Measurements from ENCODE around the gene ZNF557. TPM values are rescaled to one million over a fixed set of nuclear protein-coding genes. Genes with fewer than 3 reads are reported as not detected.

The ZNF557 gene
- total and polyA plus RNA-seq, 10 of the 15 experiments (the other 5 are each of a cell fraction or from before 2014, with no cell fraction given): 3.9 to 12.1 (median 9.0) TPM

DNA sequence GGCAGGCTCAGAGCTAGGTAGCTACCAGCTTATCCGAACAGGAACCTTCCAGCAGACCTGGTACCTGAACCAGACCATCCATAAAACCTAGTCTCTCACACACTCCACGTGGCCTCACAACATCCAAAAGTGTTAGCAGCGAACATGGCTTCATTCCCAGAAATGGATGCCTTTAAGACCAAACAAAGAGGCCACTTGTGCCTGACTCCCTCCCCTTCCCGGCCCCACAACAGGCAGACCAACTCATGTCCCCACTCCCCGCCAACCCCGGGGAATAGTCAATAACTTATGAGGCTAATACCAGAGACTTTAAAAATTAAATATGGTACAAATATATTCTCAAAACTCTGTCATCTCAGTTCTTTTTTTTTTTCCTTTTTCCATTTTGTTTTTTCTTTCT is 46.2 kb downstream of the ZNF557 start:
- no peak overlapping the region for H3K4me2 ChIP-seq (ENCODE audit: control insufficient read depth, insufficient read depth)
- CTCF ChIA-PET: no interaction called here
- no peaks in the 10 kb centered on the region for H3K9me3 ChIP-seq (replicated peaks; ENCODE audit: control insufficient read depth, insufficient read depth, low read length)
- H3K27ac ChIP-seq (ENCODE audit: control insufficient read depth, insufficient read depth): no peak overlapping the region
- H4K20me1 ChIP-seq (ENCODE audit: control insufficient read depth, insufficient read depth): no peaks in the 10 kb centered on the region
- BruUV-seq (replicated peaks): no TSS peak
- H3K9ac ChIP-seq (ENCODE audit: control insufficient read depth, insufficient read depth, low read length): no peak overlapping the region
- intact Hi-C loops (cut with micrococcal nuclease; ENCODE audit: unreplicated experiment): no loop called here
- peaks cover 15 to 18% of the 10 kb centered on the region in 2 experiments for H3K36me3 ChIP-seq (ENCODE audit: control insufficient read depth in 2 of 2, insufficient read depth in 2 of 2, low read length in 1 of 2)
- ATAC-seq (no peak), FAIRE-seq (no peak), DNase-seq (ENCODE audit: low read depth, low spot score) (no peak)
- no peaks in the 10 kb centered on the region for H3K27me3 ChIP-seq (replicated peaks in 1 of 2; ENCODE audit: control insufficient read depth in 2 of 2, insufficient read depth in 2 of 2, low read length in 1 of 2)
- H3K4me3 ChIP-seq: no peak overlapping the region
- H3K4me1 ChIP-seq (ENCODE audit: control insufficient read depth, insufficient read depth, low read length): no peaks in the 10 kb centered on the region
- POLR2A ChIA-PET: interaction anchor here (0.6 kb wide), 1 partner anchor 153 kb away, joined by 9 read pairs; no protein-coding TSS in a partner anchor
- SMC1A ChIA-PET (ENCODE audit: uncharacterized antibody, unreplicated experiment): interaction anchor here (1.0 kb wide), 1 partner anchor 173 kb away, joined by 3 read pairs; no protein-coding TSS in a partner anchor
- RAD21 ChIA-PET (ENCODE audit: unreplicated experiment): no interaction called here
- in situ Hi-C loops (cut with MboI): no loop called here
- H2AFZ ChIP-seq (ENCODE audit: control insufficient read depth, low read depth, low read length): no peak overlapping the region
- no peaks in the 10 kb centered on the region for H3K79me2 ChIP-seq (ENCODE audit: control insufficient read depth, insufficient read depth, low read length)
- no peak for TF ChIP-seq TCF7 (IDR thresholded peaks at IDR 0.05; ENCODE audit: borderline replicate concordance)
- no peak for TF ChIP-seq HCFC1 (IDR thresholded peaks at IDR 0.05; ENCODE audit: low read length)
- no peak for TF ChIP-seq NFXL1 (IDR thresholded peaks at IDR 0.05; ENCODE audit: borderline replicate concordance)
- TF ChIP-seq, protein P1, sequence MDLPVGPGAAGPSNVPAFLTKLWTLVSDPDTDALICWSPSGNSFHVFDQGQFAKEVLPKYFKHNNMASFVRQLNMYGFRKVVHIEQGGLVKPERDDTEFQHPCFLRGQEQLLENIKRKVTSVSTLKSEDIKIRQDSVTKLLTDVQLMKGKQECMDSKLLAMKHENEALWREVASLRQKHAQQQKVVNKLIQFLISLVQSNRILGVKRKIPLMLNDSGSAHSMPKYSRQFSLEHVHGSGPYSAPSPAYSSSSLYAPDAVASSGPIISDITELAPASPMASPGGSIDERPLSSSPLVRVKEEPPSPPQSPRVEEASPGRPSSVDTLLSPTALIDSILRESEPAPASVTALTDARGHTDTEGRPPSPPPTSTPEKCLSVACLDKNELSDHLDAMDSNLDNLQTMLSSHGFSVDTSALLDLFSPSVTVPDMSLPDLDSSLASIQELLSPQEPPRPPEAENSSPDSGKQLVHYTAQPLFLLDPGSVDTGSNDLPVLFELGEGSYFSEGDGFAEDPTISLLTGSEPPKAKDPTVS (IDR thresholded peaks at IDR 0.05; ENCODE audit: low read depth, low read length): no peak
- no peak for TF ChIP-seq ZBED1 (IDR thresholded peaks at IDR 0.05; ENCODE audit: borderline replicate concordance)
- TF ChIP-seq POLR2AphosphoS2 (IDR thresholded peaks at IDR 0.05; ENCODE audit: low read depth, low read length): 0 out of 2 replicates have a peak, but pooled peaks have one; percentile 48
- TF ChIP-seq, protein P2, sequence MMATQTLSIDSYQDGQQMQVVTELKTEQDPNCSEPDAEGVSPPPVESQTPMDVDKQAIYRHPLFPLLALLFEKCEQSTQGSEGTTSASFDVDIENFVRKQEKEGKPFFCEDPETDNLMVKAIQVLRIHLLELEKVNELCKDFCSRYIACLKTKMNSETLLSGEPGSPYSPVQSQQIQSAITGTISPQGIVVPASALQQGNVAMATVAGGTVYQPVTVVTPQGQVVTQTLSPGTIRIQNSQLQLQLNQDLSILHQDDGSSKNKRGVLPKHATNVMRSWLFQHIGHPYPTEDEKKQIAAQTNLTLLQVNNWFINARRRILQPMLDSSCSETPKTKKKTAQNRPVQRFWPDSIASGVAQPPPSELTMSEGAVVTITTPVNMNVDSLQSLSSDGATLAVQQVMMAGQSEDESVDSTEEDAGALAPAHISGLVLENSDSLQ (IDR thresholded peaks at IDR 0.05): no peak
- whole genome bisulfite sequencing (ENCODE audit: insufficient coverage, insufficient replicate concordance, low lambda C conversion rate, missing lambda C conversion rate): 71% methylated on average over 6 of the region's 6 CpGs
